Measurements from ENCODE around the gene NEDD9. TPM values are rescaled to one million over a fixed set of nuclear protein-coding genes. Genes with fewer than 3 reads are reported as not detected.

NEDD9 gene
- total RNA-seq, 1 donor from 2014 or later = 39.1 TPM

DNA sequence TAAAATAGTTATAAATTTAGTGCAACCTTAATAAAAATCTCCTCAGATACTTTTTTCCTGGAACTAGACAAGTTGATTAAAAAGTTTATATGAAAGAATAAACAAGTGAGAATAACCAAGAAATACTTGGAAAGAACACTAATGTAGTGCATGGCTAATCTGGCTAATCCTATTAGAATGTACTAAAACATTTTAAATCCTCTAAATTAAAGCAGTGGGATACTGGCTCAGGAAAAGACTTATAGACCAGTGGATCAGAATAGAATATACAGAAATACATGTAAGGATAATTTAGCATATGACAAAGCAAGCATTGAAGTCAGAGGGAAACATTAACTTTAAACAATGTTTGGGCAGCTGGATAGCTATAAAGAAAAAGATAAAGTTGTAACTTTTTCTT lies 79.9 kb downstream of the NEDD9 start:
- FAIRE-seq (no peak), DNase-seq (ENCODE audit: low spot score in 2 of 2) (no peak)

DNA sequence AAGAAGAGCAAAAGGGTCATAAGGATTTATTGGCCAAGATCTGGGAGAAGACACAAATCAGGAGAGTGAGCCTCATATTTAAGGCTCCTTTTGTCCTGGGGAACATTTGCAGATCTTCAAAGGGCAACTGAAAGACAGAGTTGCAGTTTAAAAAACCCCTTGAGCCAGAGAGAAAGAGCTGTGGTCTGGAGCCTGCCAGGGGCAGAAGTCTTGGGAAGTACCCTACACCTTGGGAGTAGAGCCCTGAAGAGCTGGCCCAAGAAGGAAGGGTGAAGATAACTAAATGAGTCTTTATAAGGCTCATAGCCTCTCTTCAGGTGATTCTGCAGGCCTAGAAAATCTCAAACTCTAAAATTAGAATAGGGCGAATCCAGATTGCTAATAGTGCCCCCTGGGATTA lies 81.0 kb downstream of the NEDD9 start:
- FAIRE-seq = no peak
- no peak for DNase-seq (ENCODE audit: low spot score in 2 of 2)

DNA sequence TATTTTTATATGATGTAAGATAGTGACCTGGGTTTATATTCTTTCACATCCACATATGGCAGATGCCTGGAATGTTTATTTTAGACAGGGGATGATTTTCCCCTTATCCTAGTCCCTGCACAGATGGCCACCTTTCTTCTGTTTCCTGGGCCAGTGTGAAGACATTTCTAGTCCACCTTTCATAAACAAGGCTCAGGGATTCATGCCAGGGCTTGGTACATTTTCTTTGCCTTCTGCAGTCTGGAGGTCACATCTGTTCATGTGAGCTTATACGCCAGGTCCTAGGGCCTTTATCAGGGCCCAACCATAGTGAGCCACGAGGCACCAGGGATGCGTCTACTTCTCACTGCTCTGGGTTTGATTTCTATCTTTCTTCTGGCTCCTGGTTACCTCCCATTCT lies 82.9 kb downstream of the NEDD9 start:
- DNase-seq (ENCODE audit: low spot score in 2 of 2) (no peak), FAIRE-seq (no peak)

DNA sequence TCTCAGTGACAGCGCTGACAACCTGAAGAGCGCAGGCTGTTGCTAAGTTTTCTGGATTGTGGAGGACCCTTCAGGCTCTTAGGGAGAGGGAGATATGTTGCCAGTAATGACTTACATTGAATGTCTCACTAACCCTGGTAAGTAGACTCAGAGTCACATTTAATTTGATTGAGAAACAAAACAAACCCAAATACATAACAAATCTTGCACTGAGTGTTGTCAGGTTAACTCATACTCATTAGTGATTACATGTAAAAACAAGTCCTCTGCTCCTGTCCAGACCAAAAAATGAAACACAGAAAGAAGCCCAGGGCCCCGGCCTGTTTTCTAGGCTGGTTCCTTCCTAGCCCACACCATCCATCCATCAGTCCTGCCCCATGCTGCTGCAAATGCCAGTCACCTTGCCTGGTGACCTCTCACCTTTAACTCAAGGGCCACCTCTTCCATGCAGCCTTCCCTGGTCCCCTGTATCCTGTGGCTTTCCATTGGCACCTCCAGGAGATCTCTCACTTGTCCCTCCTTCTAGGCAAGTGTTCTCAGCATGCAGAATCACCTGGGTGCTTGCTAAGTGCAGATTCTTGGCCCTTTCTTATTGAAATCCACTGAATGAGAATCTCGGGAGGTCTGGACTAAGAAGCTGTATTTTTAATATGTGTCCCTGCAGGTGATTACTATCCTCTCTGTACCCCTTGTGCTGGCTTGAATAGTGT lies 86.2 kb downstream of the NEDD9 start:
- DNase-seq (ENCODE audit: low spot score in 2 of 2) (no peak), FAIRE-seq (no peak)

DNA sequence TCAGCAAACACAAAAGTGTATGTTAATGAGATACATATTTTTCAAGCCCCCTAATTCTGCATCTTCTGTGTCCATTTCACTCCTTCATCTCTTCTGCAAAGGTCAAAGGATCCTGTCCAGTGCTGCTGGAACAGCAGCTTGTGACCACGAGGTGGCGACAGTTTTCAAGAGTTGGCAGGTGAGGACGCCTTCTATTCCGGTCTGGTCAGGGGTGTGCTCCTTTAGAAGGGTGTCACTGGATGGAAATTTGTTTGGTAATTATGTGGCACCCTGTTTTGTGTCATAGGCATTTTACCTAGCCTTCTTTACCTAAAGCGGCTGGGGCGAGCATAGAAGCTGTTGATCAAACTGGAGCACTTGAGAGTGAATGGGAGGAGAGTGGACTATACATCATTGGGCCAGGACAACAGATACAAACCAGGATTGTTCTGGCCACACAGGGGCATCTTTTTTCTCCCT lies 88.0 kb downstream of the NEDD9 start:
- DNase-seq (ENCODE audit: low spot score in 2 of 2) (peak; percentile 39 to 76), FAIRE-seq (peak; percentile 68)

DNA sequence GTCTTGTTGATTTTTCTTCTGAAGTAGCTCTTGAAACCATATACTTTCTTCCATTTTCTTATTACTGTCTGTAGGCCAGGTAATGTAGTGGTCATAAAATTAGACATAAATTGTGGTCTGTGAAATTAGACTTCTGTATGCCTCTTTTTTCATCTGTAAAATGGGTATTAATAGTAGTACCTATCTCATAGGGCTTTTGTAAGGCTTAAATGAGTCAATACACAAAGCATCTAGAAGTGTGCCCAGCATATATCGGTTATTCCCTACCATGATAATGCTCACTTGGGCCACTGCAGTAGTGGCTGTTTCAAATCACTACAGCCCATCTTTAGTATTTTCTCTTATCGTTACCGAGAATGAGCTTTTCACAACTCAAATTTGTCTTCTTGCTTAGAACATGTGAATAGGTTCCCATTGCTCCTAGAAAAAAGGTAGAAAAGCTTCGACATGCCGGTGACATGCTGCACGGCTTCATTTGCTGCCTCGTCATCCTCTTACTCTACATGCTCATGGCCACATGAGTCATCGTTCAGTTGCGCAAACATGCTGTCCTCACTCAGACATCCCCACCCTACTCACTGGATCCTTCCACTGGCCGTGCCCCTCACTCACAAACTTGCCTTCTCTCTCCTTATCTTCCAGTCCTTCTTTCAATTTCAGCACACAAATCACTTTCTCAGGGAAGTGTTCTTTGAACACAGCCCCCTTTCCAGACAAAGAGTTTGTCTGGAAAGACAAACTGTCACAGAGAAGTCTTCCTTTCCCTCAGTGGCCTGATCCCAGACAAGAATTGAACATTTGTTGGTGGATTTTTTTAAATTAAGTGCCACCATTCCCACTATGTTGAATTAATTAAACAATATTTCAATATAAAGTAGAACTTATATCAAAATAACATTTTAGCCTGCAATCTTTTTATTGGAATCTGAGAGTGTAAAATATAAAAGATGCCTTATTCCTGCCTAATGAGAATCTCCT lies 88.8 kb downstream of the NEDD9 start:
- FAIRE-seq (no peak), DNase-seq (ENCODE audit: low spot score in 2 of 2) (no peak)

DNA sequence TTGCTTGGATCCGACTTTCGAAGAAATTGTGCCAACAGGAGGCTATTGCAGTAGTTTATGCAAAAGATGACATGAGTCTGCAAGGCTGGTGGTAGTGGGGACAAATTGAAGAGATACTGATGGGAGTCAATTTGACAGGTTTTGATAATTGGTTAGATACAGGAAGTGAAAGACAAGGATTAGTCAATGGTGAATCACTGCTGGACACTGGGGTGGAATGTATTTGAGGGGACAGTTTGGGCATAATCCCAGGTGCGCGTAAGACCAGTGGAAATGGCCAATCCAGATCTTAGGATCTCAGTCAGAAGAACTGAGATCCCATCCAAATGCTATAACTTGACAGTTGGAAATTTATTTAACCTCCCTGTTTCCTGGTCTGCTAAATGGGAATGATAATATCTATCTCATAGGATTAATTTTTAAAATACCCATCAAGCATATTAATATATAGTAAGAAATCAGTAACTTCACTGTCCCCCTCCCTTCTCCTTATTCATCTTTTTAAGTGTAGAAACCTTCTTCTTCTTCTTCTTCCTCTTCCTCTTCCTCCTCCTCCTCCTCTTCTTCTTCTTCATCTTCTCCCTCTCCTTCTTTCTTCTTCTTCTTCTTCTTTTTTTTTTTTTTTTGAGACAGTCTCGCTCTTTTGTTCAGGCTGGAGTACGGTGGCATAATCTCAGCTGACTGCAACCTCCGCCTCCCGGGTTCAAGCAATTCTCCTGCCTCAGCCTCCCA lies 90.0 kb downstream of the NEDD9 start:
- no peak for DNase-seq (ENCODE audit: low spot score in 2 of 2)
- no peak for FAIRE-seq

DNA sequence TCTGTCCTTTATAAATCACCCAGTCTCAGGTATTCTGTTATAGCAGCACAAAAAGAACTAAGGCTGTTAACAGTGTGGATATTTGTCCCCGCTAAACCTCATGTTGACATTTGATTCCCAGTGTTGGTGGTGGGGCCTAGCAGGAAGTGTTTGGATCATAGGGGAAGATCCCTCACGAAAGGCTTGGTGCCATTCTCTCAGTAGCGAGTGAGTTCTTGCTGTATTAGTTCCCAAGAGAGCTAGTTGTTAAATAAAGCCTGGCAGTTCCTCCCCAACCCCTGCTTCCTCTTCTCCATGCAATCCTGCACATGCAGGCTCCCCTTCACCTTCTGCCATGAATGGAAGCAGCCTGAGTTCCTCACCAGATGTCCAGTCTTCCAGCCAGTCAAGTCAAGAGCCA lies 91.2 kb downstream of the NEDD9 start:
- DNase-seq (ENCODE audit: low spot score in 2 of 2) (no peak), FAIRE-seq (no peak)

DNA sequence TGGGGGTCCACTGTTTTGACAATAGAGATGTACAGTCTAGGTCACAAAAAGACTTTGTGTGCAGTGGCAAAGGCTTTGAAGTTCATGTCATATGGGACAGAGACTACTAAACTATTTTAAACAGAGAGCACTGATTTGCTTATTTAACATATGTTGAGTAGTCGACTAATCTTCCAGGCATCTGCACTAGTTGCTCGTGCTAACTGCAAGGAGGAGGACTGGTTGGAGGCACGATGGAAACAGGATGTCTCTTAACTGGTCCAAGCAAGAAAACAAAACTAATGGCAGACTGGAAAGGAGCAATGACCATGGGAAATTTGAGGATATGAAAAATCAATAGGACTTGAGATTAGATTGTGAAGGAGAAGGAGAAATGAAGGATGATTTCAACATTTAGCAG lies 92.4 kb downstream of the NEDD9 start:
- FAIRE-seq (no peak), DNase-seq (ENCODE audit: low spot score in 2 of 2) (no peak)

DNA sequence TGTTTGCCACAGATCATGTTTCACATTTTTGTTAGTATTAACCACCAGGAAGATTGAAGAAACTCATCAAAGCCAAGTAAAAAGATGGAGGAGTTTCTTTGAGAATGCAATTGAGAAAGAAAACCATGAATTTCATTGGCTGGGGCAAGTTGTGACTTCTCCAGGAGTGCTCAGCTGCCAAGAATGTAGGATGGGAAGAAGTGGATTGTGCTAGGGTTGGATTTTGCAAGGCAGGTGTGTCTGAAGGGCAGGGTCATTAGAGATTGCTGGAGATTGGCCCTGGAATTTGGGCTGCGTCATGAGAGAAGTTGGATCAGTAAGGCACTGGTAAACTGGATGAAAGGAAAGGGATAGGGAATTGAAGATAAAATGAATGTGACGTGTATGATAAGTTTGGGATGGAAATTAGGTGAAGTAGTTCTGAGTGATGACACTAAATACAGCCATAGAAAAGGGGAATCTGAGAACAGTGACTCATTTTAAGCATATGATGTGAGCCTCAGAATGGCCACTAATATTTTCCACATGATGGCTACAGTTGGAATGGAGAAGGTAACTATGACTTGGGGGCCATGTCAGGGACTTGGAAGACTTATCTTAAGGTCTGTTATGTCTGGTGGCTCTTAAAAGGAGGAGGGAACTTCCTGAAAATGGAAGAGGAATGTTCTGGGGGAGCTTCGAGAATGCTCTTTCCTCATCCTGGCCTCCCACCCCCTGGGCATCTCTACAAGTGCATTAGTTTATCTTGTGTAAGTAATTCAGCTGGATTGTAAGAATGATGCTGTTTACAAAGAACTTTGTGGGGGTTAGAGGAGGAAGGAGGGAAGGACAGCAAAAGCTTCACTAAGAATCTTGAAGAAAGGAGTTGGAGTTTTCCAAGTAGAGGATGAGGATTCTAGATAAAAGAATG lies 93.2 kb downstream of the NEDD9 start:
- FAIRE-seq = no peak

DNA sequence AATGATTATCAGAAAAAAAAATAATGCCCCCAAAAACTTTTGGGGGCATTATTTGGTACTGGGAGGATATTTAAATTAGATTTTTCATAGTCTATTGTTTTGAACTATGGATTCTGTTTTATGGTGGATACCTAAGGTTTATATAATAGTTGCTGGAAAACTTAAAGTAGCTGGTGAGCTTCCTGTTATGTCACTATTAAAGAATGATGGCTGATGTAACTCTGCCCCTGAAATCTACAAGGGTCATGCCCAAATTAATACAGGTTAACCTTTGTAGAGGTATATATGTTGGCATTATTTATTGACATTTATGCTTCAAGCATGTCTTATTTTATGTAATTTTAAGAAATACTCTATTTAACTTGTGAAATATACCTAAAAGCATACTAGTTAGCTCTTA lies 95.7 kb downstream of the NEDD9 start:
- no peak for DNase-seq (ENCODE audit: low spot score in 2 of 2)
- FAIRE-seq = no peak

More for the DNA sequence above, 93.2 kb downstream of the NEDD9 start:
- no peak for DNase-seq (ENCODE audit: low spot score in 2 of 2)

Small RNA genes lying within 50 kb of the gene (small RNA-seq; reads per million reads assigned to genes)
- not detected for gene AL136139.1

Other genes starting within 250 kb of the NEDD9 start
- 55.4 TPM for gene ELOVL2, start 188.4 kb downstream of the NEDD9 start, total RNA-seq
- gene SMIM13, start 138.8 kb downstream of the NEDD9 start, total RNA-seq = 133 TPM
- not detected for gene ERVFRD-1, start 120.9 kb downstream of the NEDD9 start, total RNA-seq